Mucosa of stomach (tissue), 1 donor: ENCODE measurements around the gene PRELP.
"Not testable (repeated sequence)": the region's sequence is repeated elsewhere in the genome, so short reads cannot be mapped to it uniquely, and the experiment has no call there.

Experiments
- H3K27me3 ChIP-seq: one replicate; pipeline ENCODE4 v1.7.0; 2013; ENCODE audit warnings: mild to moderate bottlenecking, low read length; ENCODE audit not compliant: control insufficient read depth, insufficient read depth
- H3K36me3 ChIP-seq: one replicate; pipeline ENCODE4 v1.7.0; 2013; ENCODE audit warnings: low read length; ENCODE audit not compliant: control insufficient read depth, insufficient read depth
- H3K4me1 ChIP-seq: one replicate; pipeline ENCODE4 v1.7.0; 2013; ENCODE audit warnings: mild to moderate bottlenecking, low read length; ENCODE audit not compliant: control insufficient read depth, insufficient read depth
- H3K4me3 ChIP-seq: one replicate; pipeline ENCODE4 v1.7.0; 2013; ENCODE audit warnings: low read length
- H3K9ac ChIP-seq: one replicate; pipeline ENCODE4 v1.7.0; 2013; ENCODE audit warnings: mild to moderate bottlenecking, low read length, moderate library complexity
- H3K9me3 ChIP-seq: one replicate; pipeline ENCODE4 v1.7.0; 2013; ENCODE audit warnings: mild to moderate bottlenecking, low read length, moderate library complexity; ENCODE audit not compliant: control insufficient read depth
- donor health status: Pancreatic carcinoma.

Gene PRELP

GRCh38 chr1:203456577-203456976 lies 19.0 kb upstream of the PRELP start:
- H3K4me1 ChIP-seq = no peaks in the 10 kb centered on the region
- H3K4me3 ChIP-seq = no peak overlapping the region
- H3K27me3 ChIP-seq = peaks cover 7% of the 10 kb centered on the region
- H3K36me3 ChIP-seq = no peaks in the 10 kb centered on the region
- H3K9me3 ChIP-seq = no peaks in the 10 kb centered on the region
- H3K9ac ChIP-seq = no peak overlapping the region

GRCh38 chr1:203458078-203458477 lies 17.5 kb upstream of the PRELP start:
- Histone ChIP-seq H3K9ac (no peak overlapping the region), H3K9me3 (no peaks in the 10 kb centered on the region), H3K4me1 (no peaks in the 10 kb centered on the region), H3K27me3 (peaks cover 7% of the 10 kb centered on the region), H3K4me3 (no peak overlapping the region), H3K36me3 (no peaks in the 10 kb centered on the region)

GRCh38 chr1:203459671-203460201 lies 15.9 kb upstream of the PRELP start:
- Histone ChIP-seq H3K36me3 (no peaks in the 10 kb centered on the region), H3K9ac (no peak overlapping the region), H3K4me1 (peaks cover 3% of the 10 kb centered on the region), H3K27me3 (peaks cover 14% of the 10 kb centered on the region), H3K4me3 (no peak overlapping the region), H3K9me3 (no peaks in the 10 kb centered on the region)

- Histone ChIP-seq H3K27me3 (peaks cover 10% of the 10 kb centered on the region), H3K9me3 (no peaks in the 10 kb centered on the region), H3K9ac (no peak overlapping the region), H3K4me1 (peaks cover 3% of the 10 kb centered on the region), H3K36me3 (no peaks in the 10 kb centered on the region), H3K4me3 (no peak overlapping the region)
Observed at GRCh38 chr1:203461717-203462116, 13.9 kb upstream of the PRELP start.

- no peaks in the 10 kb centered on the region for H3K9me3 ChIP-seq
- no peaks in the 10 kb centered on the region for H3K36me3 ChIP-seq
- H3K27me3 ChIP-seq = peaks cover 10% of the 10 kb centered on the region
- H3K4me3 ChIP-seq = no peak overlapping the region
- no peak overlapping the region for H3K9ac ChIP-seq
- H3K4me1 ChIP-seq = peaks cover 3% of the 10 kb centered on the region
Observed at GRCh38 chr1:203462143-203462542, 13.5 kb upstream of the PRELP start.

- H3K27me3 ChIP-seq = peaks cover 10% of the 10 kb centered on the region
- no peaks in the 10 kb centered on the region for H3K9me3 ChIP-seq
- H3K36me3 ChIP-seq = no peaks in the 10 kb centered on the region
- no peak overlapping the region for H3K4me3 ChIP-seq
- peaks cover 3% of the 10 kb centered on the region for H3K4me1 ChIP-seq
- no peak overlapping the region for H3K9ac ChIP-seq
Observed at GRCh38 chr1:203462878-203463277, 12.7 kb upstream of the PRELP start.

- Histone ChIP-seq H3K4me1 (peaks cover 3% of the 10 kb centered on the region), H3K9ac (no peak overlapping the region), H3K9me3 (no peaks in the 10 kb centered on the region), H3K4me3 (no peak overlapping the region), H3K27me3 (peaks cover 10% of the 10 kb centered on the region), H3K36me3 (no peaks in the 10 kb centered on the region)
Observed at GRCh38 chr1:203463469-203464062, 12.0 kb upstream of the PRELP start.

GRCh38 chr1:203464226-203464625 lies 11.4 kb upstream of the PRELP start:
- Histone ChIP-seq H3K36me3 (no peaks in the 10 kb centered on the region), H3K4me1 (peaks cover 3% of the 10 kb centered on the region), H3K27me3 (peaks cover 8% of the 10 kb centered on the region), H3K9ac (no peak overlapping the region), H3K4me3 (no peak overlapping the region), H3K9me3 (no peaks in the 10 kb centered on the region)

- H3K9me3 ChIP-seq = no peaks in the 10 kb centered on the region
- H3K27me3 ChIP-seq = peaks cover 7% of the 10 kb centered on the region
- H3K4me3 ChIP-seq = no peak overlapping the region
- no peaks in the 10 kb centered on the region for H3K36me3 ChIP-seq
- no peak overlapping the region for H3K9ac ChIP-seq
- peaks cover 3% of the 10 kb centered on the region for H3K4me1 ChIP-seq
Observed at GRCh38 chr1:203464743-203465142, 10.9 kb upstream of the PRELP start.

- Histone ChIP-seq H3K9me3 (no peaks in the 10 kb centered on the region), H3K36me3 (no peaks in the 10 kb centered on the region), H3K4me1 (peaks cover 3% of the 10 kb centered on the region), H3K4me3 (no peak overlapping the region), H3K9ac (no peak overlapping the region), H3K27me3 (peaks cover 7% of the 10 kb centered on the region)
Observed at GRCh38 chr1:203465146-203465798, 10.3 kb upstream of the PRELP start.

- peaks cover 3% of the 10 kb centered on the region for H3K4me1 ChIP-seq
- no peak overlapping the region for H3K4me3 ChIP-seq
- peaks cover 7% of the 10 kb centered on the region for H3K27me3 ChIP-seq
- no peaks in the 10 kb centered on the region for H3K9me3 ChIP-seq
- no peaks in the 10 kb centered on the region for H3K36me3 ChIP-seq
- no peak overlapping the region for H3K9ac ChIP-seq
Observed at GRCh38 chr1:203465948-203466347, 9.7 kb upstream of the PRELP start.

GRCh38 chr1:203466906-203467549 lies 8.6 kb upstream of the PRELP start:
- not testable (repeated sequence) for H3K27me3 ChIP-seq, H3K9ac ChIP-seq, H3K4me1 ChIP-seq, H3K36me3 ChIP-seq, H3K9me3 ChIP-seq, H3K4me3 ChIP-seq
